A673 (cell line): Measurements from ENCODE around the gene DENND2D. TPM values are rescaled to one million over a fixed set of nuclear protein-coding genes. Genes with fewer than 3 reads are reported as not detected.

ENCODE experiments used
- BruUV-seq: library from RNA; stranded (reverse); fragments of 400-500 nt; replicated peaks from 2 replicates; lab custom pipeline; 2021; lab: Mats Ljungman, UMichigan
- CTCF ChIA-PET: fragments of 300-600 bp; sonication (Branson Sonifier 250); formaldehyde crosslinking; loops from one replicate; lab custom pipeline; 2022; ENCODE audit warnings: antibody characterized with exemption; lab: Charles Lee
- POLR2A ChIA-PET: fragments of 300-600 bp; sonication (Branson Sonifier 250); formaldehyde crosslinking; loops from one replicate; lab custom pipeline; 2022; ENCODE audit warnings: antibody characterized with exemption; ENCODE audit not compliant: low non-redundant PET; lab: Charles Lee
- DNase-seq: peaks from one replicate; pipeline ENCODE4 v3.0.0-alpha.2; 2015; ENCODE audit warnings: low spot score
- H3K27ac ChIP-seq: fragments of 200-600 bp; sonication (generic); 2 replicates; pipeline ENCODE4 v1.5.1; 2016; ENCODE audit warnings: mixed run types, low read depth, mild to moderate bottlenecking, mixed read lengths, antibody characterized with exemption, low read length; ENCODE audit not compliant: poor library complexity, severe bottlenecking
- H3K27me3 ChIP-seq: fragments of 200-600 bp; sonication (generic); replicated peaks from 2 replicates; pipeline ENCODE4 v1.6.1; 2017; ENCODE audit warnings: mixed run types, low read depth, mild to moderate bottlenecking, mixed read lengths, antibody characterized with exemption, low read length; ENCODE audit not compliant: insufficient read depth, poor library complexity
- H3K36me3 ChIP-seq: fragments of 200-600 bp; sonication (generic); 2 replicates; pipeline ENCODE4 v1.6.1; 2016; ENCODE audit warnings: mixed run types, mild to moderate bottlenecking, mixed read lengths, antibody characterized with exemption, low read length; ENCODE audit not compliant: insufficient read depth, poor library complexity, severe bottlenecking
- H3K4me1 ChIP-seq: fragments of 200-600 bp; sonication (generic); 2 replicates; pipeline ENCODE4 v1.6.1; 2017; ENCODE audit warnings: mixed run types, mild to moderate bottlenecking, mixed read lengths, antibody characterized with exemption, low read length; ENCODE audit not compliant: insufficient read depth, poor library complexity, severe bottlenecking
- H3K4me3 ChIP-seq: fragments of 200-600 bp; sonication (generic); 2 replicates; pipeline ENCODE4 v1.5.1; 2016; ENCODE audit warnings: low read depth, mixed run types, mild to moderate bottlenecking, mixed read lengths, low read length; ENCODE audit not compliant: poor library complexity, severe bottlenecking
- H3K9me3 ChIP-seq: fragments of 200-600 bp; sonication (generic); 2 replicates; pipeline ENCODE4 v1.6.1; 2016; ENCODE audit warnings: mixed run types, low read depth, mild to moderate bottlenecking, mixed read lengths, antibody characterized with exemption, low read length; ENCODE audit not compliant: poor library complexity, severe bottlenecking
- EZH2 ChIP-seq: fragments of 200-600 bp; sonication (generic); IDR thresholded peaks from 2 replicates; pipeline ENCODE4 v1.6.1; 2017; ENCODE audit warnings: borderline replicate concordance, low read depth, mild to moderate bottlenecking, mixed read lengths, antibody characterized with exemption, low read length; ENCODE audit not compliant: poor library complexity, severe bottlenecking
- intact Hi-C: fragments of 100-400 bp; cut with micrococcal nuclease; formaldehyde crosslinking; loops from one replicate; pipeline ENCODE4 v1.10.0; 2022; ENCODE audit not compliant: unreplicated experiment
- total RNA-seq: library from RNA; stranded (reverse); gene quantifications from 2 replicates; pipeline ENCODE4 v1.2.3, GENCODE V29; 2021
- TF ChIP-seq, protein P1 (sequence below): fragments of 300-800, 200-600 bp; sonication (generic); conservative IDR thresholded peaks from 2 replicates; pipeline ENCODE4 v1.5.1; 2017; ENCODE audit warnings: low read depth, mild to moderate bottlenecking, antibody characterized with exemption, low read length, moderate library complexity, mixed read lengths

Gene DENND2D
- total RNA-seq, 1 experiment from 2014 or later = not detected

DNA sequence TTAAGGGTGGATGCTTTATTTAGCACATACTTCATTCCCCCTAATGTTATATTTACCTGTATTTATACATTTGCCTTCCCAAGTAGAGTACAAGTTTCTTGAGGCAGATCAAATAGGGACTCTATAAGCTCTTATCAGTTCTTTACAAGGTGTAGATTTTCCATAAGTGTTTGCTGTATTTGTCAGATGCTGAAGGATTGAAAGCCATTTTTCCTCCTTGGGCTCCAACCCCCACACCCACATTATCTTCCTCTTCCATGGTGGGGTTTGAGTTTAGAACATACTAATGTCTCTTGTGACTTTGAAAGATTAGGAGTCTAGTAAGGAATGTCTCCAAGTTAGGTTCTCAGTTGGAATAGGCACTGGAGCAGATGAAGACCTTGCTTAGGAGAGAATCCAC, 24.6 kb upstream of the DENND2D start:
- TF ChIP-seq, protein P1, sequence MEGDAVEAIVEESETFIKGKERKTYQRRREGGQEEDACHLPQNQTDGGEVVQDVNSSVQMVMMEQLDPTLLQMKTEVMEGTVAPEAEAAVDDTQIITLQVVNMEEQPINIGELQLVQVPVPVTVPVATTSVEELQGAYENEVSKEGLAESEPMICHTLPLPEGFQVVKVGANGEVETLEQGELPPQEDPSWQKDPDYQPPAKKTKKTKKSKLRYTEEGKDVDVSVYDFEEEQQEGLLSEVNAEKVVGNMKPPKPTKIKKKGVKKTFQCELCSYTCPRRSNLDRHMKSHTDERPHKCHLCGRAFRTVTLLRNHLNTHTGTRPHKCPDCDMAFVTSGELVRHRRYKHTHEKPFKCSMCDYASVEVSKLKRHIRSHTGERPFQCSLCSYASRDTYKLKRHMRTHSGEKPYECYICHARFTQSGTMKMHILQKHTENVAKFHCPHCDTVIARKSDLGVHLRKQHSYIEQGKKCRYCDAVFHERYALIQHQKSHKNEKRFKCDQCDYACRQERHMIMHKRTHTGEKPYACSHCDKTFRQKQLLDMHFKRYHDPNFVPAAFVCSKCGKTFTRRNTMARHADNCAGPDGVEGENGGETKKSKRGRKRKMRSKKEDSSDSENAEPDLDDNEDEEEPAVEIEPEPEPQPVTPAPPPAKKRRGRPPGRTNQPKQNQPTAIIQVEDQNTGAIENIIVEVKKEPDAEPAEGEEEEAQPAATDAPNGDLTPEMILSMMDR = no peak
- no peak for TF ChIP-seq EZH2
- H3K9me3 ChIP-seq = no peaks in the 10 kb centered on the region
- CTCF ChIA-PET = no interaction called here
- POLR2A ChIA-PET = no interaction called here
- intact Hi-C loops = no loop called here
- DNase-seq = no peak
- H3K27ac ChIP-seq = no peak overlapping the region
- peaks cover 33% of the 10 kb centered on the region for H3K27me3 ChIP-seq
- H3K4me1 ChIP-seq = no peaks in the 10 kb centered on the region
- no peak overlapping the region for H3K4me3 ChIP-seq
- no TSS peak for BruUV-seq
- H3K36me3 ChIP-seq = no peaks in the 10 kb centered on the region

DNA sequence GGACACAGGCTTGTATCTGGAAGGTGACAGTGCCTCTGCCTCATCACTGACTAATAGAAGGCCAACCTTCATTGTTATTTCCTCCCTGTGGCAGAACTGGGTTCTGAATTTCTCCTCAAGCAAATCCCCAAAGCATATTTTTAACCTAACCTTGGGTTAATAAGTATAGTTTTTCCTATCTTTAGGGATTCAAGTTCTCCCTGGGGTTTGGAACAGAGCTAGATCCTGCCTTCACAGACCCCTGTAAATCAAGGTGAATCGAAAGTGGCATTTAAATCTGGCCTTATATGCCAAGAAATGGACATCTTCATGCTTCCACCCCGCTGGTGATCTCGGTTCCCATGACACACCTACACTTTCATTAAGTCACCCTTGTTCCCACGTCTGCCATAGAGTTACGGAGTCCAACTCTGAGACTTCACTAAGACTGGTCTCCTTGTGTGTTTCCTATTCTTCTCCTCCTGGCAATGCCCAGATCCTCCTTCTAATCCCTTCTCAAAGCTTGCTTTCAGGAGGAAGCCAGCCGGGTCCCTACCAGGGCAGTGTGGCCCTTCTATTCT, 22.8 kb upstream of the DENND2D start:
- TF ChIP-seq, protein P1 = 0 out of 2 replicates have a peak, but pooled peaks have one; percentile 3
- TF ChIP-seq EZH2 = no peak
- Histone ChIP-seq H3K27ac (no peak overlapping the region), H3K4me1 (no peaks in the 10 kb centered on the region), H3K9me3 (no peaks in the 10 kb centered on the region), H3K27me3 (peaks cover 33% of the 10 kb centered on the region), H3K36me3 (no peaks in the 10 kb centered on the region), H3K4me3 (no peak overlapping the region)
- BruUV-seq = no TSS peak
- POLR2A ChIA-PET = no interaction called here
- CTCF ChIA-PET = interaction anchor here (0.6 to 1.8 kb wide), 4 partner anchors 18 to 637 kb away, joined by 6 to 21 read pairs (median 7); no protein-coding TSS in a partner anchor
- intact Hi-C loops = loop anchor here (1.0 kb wide), 1 partner anchor 176 kb away; no protein-coding TSS in a partner anchor
- DNase-seq = no peak

DNA sequence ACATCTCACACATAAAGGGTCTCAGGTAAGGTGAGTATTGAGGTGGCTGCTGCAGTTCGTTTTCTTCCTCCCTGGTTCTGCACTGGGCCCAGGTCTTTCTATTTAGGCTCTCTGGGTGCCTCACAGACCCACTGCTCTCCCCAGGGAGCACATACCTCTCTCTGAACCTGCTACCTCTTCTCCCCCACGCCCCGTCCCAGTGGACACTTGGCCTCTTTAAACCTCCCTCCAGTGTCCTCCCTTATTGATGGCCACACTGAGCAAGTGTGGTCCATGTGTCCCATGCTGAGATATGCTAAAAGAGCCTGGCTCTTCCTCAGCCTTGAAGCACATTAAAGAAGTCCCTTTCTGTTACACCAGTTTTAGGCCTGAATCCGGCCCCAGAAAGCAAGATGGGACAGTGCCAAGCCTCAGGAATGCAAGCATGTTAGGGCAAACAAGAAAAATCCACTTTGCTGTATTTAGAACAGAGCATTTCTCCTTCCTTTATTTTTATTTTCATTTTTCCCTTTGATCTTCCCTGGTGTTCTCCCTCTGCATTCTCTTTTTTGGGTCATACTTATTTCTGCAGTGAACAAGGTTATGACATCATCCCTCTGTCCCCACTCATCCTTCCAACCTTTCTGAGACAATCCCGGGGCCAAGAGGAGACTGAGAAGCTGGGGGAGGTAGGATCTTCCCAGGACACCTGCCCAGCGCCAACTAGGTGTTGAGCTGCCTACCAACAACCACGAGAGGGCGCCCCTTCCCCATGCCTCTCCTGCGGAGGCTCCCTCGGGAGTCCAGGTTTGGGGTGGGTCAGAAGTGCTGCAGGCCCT, 22.1 kb upstream of the DENND2D start:
- Histone ChIP-seq H3K9me3 (no peaks in the 10 kb centered on the region), H3K4me3 (no peak overlapping the region), H3K36me3 (no peaks in the 10 kb centered on the region), H3K27ac (no peak overlapping the region), H3K27me3 (peaks cover 30% of the 10 kb centered on the region), H3K4me1 (no peaks in the 10 kb centered on the region)
- TF ChIP-seq EZH2 = no peak
- TF ChIP-seq, protein P1 = peak; percentile 93
- DNase-seq = peak; percentile 64
- intact Hi-C loops = loop anchor here (1.0 kb wide), 1 partner anchor 177 kb away; no protein-coding TSS in a partner anchor
- POLR2A ChIA-PET = no interaction called here
- no TSS peak for BruUV-seq
- CTCF ChIA-PET = interaction anchor here (0.6 to 1.8 kb wide), 4 partner anchors 19 to 638 kb away, joined by 6 to 21 read pairs (median 7); no protein-coding TSS in a partner anchor
